DOHH2 (cell line): Measurements from ENCODE around the gene CFAP300.

Source experiments
- CTCF ChIP-seq: fragments of 200-600 bp; sonication (generic); IDR thresholded peaks from one replicate; pipeline ENCODE4 v1.5.1; 2014; ENCODE audit warnings: antibody characterized with exemption, mild to moderate bottlenecking, low read depth, low read length; ENCODE audit not compliant: poor library complexity, severe bottlenecking
- EZH2phosphoT487 ChIP-seq: fragments of 200-600 bp; sonication (generic); IDR thresholded peaks from 2 replicates; pipeline ENCODE4 v1.6.1; 2017; ENCODE audit warnings: borderline replicate concordance, mild to moderate bottlenecking, antibody characterized with exemption, low read length, moderate library complexity, mixed read lengths

DNA sequence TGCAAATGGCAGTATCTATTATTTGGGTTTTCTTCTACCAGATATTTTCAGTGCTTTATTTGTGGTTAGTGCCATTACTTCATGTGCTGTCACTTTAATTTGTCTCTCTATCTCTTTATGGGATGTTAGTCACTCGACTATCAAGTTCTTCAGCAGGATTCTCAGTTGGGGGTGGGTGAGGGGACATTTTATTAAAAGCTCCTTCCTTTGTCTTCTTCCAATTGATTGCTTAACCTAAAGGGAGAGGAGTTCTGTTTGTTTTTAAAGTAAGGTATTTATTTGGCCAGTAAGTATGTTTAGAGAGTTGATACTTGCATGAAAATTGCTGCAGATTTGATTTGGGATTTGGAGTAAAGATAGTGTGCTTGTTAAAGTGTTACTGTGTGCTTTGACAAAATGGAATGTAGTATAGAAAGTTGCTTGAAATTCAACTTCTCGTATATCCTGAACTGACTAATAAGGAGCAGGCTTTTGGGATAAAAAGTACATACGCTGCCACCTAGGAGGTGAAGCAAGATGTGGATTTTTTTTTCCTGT lies 73.3 kb downstream of the CFAP300 start:
- TF ChIP-seq EZH2phosphoT487 = no peak
- TF ChIP-seq CTCF = no peak
